ENCODE data around the gene PIMREG.

The PIMREG gene

DNA sequence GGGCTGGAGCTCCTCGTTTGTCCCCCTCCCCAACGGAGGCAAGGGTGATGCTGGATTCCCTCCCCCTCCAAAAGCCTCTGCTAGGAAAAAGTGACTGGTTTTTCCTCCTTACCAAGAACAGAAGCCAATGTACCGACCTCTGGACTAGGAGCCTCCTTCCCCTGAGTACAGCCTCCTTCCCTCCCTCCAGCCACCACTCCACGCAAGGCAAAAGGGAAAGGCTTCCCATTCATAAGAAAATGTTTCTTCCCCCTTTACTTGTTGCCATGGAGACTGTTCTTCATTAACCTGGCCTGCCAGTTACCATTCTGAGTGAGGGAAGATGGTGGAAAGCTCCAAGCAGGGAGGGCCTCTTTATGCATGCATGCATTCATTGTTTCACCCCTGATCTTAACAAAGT lies 4.3 kb upstream of the PIMREG start:
- no peak for DNase-seq

DNA sequence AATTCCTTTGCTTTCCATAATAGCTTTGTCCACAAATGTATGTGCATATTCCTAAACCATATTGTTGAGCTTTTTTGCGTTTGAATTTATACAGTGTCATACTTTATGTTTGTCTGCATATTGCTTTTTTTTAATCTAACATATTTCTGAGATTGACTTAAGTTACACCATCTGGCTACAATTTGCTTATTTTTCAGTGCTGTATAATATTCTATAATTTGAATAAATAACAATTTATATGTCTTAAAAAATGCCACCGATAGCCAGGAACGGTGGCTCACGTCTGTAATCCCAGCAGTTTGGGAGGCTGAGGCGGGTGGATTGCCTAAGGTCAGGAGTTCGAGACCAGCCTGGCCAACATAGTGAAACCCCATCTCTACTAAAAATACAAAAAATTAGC lies 1.5 kb upstream of the PIMREG start:
- DNase-seq = no peak

DNA sequence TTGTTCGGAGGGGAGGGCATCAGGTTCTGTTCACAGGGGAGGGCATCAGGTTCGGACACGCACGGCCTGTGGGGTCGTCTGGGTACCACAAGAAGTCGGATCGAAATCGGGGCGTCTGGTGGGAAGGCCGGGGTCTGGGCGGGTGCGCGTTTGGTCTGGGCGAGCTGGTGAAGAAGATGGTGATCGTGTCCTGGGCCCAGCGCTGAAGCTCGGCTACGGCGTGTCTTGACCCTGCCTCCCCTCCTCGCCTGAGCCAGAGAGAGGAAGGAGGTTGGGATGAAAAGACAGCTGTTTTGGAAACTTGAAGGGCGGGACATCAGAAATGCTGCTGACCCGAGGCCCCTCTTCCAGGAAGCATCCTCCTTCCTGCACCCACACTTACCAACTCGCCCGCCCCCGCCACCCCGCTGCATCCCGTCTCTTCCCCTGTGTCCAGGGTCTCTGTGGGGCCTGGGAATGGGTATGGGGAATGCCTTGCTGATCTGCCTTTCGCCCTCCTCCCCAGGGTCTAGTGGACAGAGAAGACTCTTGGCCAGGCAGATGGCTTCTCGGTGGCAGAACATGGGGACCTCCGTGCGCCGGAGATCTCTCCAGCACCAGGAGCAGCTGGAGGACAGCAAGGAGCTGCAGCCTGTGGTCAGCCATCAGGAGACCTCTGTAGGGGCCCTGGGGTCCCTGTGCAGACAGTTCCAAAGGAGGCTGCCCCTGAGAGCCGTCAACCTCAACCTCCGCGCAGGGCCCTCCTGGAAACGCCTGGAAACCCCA lies 498 bp downstream of the PIMREG start:
- DNase-seq = no peak

DNA sequence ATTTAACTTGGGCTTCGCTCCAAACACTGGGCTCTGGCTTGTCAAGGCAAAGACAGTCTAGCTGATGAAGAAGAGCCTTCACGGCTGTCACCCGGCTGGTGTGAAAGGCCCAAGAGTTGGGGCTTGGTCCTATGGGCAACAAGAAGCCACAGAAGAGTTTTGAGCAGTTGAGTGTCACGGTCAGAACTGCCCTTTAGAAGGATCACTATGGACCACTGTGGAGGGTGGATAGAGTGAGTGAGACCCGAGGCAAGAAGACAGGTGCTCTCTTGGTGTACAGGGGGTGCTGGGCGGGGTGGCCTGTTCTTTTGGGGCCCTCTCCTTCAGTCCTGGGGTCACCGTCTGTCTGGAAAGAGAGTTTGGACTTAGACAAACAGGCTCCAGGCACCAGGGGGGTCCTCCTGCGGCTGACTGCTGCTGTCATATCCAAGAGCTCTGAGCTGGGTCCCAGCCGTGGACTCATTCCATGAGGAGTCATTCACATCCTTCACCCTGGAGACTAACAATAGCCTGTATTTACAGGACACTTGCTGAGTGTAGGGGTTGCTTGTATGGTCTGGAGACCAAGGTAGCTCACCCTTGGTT lies 2.4 kb downstream of the PIMREG start:
- DNase-seq = no peak

DNA sequence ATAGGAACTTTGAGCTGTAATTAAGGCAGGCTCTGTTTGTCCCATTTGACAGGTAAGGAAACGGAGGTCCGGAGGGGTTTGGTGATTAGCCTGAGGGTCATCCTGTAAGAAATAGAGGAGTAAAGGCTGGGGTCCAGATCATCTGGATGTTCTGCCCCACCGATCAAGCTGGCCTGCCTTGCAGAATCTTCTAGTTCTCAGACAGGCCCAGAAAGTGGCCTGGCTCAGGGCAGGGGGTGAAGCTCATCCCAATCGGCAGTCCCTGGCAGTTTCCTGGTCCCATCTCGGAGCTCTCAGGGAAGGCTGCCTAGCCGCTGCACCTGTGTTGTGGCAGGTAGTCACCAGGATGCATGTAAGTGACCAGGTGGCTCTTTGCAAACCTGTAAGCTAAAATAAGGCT lies 4.2 kb downstream of the PIMREG start:
- no peak for DNase-seq

DNA sequence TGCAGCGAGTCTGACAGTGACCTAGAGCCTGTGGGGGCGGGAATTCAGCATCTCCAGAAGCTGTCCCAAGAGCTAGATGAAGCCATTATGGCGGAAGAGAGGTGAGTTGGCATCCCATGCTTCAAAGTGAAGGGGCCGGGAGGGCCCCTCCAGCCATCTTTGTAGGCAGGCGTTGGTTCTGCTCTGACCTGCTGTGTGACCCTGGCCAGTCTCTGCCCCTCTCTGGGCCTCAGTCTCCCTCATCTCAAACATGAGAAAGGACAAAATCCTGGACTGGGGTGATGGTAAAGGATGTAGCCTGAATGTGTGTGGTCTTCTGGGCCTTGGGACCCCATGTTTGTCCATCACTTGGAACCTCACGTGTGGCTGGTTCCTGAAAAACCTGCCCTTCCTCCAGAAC lies 5.1 kb downstream of the PIMREG start:
- no peak for DNase-seq

DNA sequence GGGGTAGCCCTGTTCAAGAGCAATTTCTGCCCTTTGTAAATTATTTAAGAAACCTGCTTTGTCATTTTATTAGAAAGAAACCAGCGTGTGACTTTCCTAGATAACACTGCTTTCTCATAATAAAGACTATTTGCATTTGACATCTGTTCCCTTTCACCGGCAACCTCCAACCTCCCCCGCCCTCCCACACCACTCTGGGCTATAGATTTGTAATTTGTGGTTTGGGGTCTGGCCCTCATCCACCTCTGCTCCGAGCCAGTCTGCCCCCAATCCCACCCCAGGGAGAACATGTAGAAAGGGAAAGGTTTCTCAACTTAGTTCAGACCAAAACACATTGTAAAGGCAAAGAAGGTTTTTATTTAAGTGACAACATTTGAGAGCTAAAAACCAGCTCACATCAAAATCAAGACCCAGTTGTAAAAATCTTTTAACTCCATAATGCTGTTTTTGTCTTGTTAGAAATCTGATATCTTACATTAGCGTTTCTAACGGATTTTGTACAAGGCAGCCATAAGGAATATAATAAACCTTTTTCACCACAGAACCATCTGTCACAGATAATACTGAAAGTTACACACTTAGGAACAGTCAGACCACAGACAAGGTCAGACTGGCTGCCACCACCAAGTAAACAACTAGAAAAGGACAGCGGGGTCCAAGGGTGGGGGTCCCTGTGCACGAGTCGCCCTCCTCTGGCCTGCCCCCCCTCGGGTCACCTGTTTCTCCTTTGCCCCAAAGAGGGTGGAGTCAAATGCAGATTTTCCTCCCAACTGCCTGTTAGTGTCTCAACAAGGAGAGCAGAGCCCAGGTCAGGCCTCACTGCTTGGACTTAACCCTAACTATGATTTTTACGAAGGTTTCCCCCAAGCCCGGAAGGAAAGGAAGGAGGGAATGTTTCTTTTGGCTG lies 6.9 kb downstream of the PIMREG start:
- DNase-seq = no peak

DNA sequence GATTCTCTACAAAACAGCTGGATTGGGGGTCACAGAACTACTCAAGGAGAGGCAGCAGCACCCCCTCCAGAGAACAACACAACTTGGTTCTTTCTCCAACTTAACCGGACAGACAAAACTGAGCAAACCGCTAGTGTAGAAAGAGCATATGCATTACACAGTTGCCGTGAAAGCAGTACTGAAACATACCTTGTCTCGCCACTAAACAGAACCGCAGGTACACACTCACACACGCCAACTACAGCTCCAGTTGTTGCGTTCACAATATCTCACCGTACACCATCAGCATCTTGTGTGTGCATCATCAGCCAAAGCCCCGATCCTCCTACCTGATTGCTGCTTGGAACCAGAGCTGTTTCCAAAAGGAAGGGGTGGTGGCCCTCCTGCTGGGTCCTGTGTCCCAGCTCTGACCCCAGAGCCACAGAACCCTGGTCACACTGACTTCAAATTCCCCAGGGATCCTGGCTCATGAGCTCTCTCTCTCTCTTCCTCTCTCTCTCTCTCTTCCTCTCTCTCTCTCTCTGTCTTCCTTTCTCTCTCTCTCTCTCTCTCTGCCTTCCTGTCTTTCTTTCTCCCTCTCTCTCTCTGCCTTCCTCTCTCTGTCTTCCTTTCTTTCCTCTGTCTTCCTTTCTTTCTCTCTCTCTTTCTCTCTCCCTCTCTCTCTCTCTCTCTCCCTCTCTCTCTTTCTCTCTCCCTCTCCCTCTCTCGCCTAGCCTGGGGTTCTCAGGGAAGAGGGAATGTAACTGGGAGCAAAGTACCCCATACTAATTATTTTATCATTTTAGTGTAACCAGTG lies 8.4 kb downstream of the PIMREG start:
- no peak for DNase-seq

DNA sequence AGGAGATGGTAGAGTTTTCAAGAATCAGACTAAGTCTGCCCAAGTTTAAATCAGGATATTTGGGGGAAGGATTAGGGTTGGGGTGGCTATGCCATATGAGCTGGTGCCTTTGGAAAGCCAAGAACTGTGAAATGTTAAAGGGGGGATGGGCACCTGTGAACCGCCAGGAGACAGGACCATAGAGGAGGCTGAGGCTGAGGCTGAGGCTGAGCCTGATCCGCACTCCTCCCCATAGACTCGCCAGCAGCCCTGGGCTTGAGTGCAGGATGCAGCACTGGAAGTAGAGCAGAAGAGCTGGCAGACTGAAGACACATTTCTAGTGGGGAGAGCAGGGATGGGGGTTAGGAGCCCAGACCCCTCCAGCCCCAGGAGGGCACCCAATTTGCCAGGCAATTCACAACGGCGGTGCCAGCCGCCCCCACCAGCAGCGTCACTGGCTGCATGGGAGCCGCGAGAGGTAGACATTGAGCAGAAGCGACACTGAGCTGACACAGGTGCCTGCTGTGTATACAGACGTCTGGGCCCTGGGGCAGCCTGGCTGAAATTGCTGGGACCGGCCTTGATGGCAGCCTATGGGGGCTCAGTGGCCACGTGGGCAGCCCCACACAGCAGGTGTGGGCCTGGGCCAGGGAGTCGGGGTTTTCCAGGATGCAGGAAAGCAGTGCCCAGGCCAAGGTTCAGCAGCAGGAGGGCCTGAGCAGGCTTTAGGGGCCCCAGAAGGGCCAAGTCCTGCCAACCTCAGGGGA lies 9.2 kb downstream of the PIMREG start:
- DNase-seq = no peak

DNA sequence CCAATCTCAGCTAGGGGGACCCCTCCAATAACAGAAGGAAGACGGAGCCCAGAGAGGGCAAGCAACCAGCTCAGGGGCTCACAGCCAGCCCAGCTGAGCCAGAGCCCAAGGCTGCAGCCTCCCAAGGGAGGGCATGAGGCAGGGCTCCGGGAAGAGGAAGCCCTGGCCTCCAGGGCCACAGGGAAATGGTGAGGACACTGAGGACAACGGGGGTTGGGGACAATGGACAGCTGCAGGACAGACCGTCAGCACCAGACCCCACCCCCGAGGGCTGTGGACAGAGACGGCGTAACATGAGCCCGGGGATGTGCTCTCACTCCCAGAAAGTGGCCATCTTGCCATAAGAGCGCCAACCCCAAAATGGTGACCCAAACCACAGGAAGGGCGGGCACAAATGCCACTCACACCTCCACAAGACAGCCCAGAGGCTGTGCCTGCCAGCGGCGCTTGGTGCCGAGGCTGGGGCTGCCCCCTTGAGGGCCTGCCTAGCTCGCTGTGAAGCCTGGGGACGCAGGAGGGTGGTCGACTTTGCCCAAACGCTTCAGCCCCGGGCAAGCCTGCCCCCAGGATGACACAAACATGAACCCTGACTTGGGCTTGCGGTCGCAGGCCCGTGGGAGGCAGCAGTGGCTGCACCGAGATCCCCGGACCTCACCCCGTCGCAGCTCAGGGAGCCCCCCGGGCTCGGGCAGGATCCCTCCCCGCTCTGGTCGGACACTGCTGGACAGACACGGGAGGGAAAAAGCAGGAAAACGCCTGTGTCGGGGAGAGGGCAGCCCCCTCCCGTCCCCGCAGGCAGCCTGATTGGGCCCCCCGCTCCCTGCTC lies 10.5 kb downstream of the PIMREG start:
- DNase-seq = no peak

DNA sequence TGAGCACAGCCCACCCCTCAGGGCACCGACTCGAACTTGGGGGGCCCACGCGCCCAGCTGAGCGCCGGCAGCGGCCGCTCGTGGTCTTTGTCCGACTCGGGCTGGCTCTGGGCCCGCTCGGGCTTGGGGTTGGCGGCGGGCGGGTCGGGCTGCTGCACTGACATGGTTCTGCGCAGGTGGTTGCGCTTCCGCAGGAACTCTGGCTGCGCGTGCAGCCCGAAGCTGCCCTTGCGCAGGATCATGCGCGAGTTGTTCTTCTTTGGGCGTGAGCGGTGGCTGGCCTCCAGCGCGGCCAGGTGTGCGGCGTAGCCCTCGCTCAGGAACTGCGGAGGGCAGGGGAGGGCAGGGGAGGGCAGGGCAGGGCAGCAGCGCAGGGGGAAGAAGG lies 11.1 kb downstream of the PIMREG start:
- DNase-seq = no peak

DNA sequence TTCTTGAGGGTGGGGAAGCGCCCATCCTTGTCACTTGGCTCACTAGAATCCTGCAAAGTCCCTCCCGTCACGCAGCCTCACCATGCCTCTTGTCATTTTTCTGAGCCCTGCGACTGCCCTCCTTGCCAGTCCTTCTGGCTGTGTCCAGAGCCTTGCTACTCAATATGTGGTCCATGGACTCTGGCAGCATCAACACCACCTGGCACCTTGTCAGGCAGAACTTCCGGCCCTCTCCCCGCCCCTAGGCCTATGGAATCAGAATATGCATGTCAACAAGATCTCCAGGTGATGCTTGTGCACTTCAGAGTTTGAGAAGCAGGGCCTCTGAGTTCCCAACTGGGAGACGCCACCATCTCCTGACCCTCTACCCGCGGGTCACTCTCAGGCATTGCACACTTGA lies 12.1 kb downstream of the PIMREG start:
- no peak for DNase-seq

DNA sequence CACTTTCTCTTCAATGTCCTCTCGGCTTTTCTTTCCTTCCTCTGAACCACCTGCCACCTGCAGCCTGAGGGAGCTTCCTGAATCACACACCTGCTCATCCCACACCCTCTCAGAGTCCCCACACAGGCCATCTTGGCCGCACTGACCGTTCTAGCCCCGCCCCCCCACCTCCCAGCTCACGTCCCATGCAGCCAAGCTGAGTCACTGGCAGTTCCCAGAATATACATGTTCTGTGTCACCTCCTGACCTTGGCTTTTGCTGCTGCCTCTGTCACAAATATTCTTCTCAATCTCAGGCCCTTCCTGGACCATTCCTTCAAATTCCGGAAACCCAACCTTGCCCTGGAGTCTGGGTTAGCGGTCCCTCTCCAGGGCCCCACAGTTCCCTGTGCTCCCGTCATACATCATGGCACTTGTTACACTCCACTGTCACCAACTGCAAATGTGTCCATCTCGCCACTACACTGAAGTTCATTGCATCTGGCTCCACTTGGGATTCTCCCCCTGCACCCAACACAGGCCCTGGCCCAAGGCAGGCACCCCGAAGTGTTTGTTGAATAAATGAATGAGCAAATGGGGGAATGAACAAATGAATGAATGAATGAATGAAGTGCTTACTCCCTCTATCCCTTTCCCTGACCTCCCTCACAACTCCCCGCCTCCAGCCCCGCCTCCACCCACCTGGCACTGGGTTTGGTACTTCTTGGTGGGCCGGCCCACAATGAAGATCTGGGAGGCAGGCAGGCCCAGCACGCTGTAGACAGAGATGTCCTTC lies 12.8 kb downstream of the PIMREG start:
- no peak for DNase-seq

DNA sequence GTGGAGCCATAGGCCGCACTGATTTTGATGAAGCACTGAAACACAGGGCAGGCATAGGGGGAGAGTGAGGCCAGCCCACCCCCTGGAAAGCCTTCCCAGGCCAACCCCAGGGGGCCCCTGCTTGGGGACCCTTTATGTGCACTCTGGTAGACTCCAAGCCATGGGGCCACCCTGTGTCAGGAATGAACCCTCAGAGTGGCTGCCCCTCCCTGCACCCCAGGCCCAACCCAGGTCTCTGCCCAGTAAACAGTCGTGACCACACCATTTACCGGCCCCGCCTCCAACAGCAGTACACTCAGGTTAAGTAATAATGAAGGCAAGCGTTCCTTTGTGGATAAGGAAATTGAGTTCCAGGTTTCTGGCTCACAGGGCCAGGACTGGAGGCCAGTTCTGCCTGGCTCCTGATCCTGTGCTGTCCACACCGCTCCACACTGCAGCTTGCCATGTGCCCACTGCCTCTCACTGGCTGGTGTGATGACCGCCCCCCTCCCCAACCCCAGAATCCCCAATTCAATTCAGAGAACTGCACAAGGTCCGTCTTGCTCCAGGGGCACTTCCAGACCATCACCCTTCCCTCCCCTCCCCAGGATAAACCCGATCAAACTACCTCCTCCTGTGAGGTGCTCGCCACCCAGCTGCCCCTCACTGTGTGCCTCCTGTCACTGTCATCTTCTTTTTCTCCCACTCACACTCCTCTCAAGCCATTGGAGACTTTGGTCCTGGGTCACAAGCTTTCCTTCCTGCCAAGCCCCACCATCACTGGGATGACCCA lies 13.6 kb downstream of the PIMREG start:
- DNase-seq = no peak

DNA sequence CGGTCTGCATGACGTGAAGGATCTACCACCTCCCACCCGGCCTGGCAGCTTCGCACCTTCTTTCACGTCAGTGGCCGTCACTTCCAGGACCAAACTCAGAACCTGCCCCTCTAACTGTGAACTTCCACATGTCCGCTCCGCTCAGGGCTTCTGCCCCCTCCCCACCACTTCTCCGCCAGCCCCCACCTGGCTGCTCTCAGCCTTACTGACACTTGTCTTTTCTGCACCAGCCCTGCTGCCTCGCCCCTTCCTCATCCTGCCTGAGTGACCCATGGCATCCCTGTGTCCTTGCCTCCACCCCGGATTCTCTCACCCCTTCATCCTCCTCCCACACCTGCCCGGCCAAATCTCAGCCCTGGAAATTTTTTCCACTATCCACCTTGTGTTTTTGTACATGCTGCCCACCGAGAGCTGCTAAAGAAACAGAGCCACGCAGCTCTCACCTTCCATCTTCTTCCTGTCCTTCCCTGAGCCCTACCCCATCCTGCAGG lies 14.2 kb downstream of the PIMREG start:
- no peak for DNase-seq

DNA sequence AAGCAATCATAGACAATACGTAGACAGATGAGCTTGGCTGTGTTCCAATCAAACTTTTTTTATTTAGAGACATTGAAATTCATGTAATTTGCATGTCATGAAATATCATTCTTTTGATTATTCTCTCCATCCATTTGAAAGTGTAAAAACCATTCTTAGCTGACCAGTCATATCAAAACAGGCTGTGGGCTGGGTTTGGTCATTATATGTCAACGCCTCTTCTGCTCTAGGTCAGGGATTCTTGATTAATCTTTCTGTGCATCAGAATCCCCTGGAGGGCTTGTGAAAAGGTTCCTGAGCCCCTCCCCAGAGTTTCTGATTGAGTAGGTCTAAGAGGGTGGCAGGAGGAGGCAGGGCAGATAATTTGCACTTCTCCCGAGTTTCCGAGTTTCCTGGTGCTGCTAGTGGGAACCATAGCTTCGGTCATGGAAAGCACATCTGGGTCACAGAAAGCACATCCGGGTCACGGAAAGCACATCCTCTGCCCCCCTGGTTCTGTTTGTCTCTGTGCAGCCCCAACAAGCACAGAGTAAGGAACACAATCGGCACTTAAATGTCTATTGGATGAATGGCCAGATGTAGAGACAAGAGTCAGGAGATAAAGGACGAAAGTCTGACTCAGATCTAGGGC lies 16.4 kb downstream of the PIMREG start:
- no peak for DNase-seq

DNA sequence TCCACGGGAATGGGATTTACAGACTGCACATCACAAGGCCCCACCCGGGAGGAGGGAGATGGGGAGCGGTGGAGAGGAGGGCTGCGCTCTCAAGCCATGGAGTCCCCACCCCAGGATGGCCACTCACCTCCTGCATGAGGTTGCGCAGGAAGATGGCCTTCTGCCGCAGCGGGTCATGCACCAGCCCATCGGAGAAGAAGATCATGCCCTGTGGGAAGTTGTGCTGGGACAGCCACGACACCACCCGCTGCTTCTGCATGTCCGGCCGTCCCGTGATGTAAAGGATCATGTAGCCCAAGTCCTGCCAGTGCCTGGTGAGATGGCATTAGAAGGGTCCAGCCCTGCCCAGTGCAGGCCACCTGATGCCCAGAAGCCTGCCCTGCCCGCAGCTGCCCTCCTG lies 17.0 kb downstream of the PIMREG start:
- DNase-seq = no peak

DNA sequence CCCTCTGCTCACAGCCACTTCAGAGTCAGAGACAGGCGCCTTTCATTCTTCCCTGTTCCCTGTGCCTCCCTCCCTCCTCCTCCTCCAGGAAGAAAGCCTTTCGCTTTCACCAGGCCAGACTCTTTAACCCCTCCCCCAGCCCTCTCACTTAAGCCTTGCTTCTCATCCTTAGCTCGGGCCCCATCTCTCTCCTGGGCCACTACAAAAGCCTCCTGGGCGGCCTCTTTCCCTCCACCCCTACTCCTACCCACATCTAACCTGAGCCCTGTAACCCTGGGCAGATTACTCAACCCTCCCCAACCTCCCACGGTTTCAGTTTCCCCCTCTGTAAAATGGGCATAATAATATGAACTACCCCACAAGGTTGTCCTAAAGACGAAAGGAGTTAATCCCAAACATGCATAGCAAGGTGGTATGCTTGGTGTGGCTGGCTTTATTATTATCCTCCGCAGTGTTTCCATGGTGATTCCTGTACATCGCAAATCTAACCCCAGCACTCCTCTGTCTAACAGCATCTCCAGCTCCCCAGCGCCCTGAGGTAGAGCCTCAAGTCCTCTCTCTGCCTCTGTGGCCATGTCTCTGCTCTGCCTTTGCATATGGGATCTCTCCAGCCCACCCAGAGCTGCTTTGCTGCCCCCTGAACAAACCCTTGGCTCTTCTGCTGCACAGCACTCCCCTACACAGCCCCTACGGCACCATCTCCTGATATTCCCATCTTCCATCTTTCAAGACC lies 17.7 kb downstream of the PIMREG start:
- no peak for DNase-seq
